NCI-H2029 (cell line): ENCODE data around the gene CCT5.

Source experiments
- DNase-seq: peaks from one replicate; lab custom pipeline; 2025; lab: John Stamatoyannopoulos, UW

CCT5 gene

DNA sequence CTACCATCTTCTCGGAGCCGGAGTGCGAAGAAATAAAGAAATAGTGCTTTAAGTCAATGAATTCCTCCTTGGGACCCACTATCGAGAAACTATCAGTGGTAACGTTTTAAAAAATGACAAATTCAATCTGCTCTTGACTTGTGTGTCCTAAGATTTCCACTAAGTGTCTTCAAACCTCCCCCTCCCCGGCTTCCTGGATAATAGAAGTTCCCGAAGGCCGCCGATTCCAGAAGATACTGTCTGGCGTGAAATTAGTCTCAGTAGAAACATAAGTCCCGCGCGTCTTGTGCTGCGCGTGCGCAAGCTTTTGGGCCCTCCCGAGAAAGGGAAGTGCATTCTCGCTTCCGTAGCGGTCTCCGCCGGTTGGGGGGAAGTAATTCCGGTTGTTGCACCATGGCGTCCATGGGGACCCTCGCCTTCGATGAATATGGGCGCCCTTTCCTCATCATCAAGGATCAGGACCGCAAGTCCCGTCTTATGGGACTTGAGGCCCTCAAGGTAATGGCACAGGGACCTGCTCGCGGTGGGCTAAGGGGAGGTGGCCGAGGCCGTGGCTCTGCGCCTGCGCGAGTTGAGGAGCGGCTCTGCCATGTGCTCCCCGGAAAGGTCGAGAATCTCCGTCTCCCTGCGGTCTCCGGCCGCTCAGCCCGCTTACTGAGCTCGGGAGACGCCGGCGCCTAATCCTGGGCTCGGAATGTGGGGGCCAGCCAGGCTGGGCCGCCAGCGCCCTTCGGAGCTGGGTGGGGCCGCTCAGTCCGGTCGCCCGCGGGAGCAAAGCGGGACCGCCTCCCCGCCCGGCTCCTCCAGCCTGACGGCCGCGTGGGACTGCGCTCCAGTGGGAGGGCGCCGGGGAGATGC, at the start of gene CCT5:
Gene CCT5 (plus strand): TSS at position 333 of the 858 bp plus-strand sequence. CDS start 61 bp downstream, at position 394.
- peak; percentile 96 for DNase-seq

GRCh38 chr5:10201223-10201868, 48.7 kb upstream of the CCT5 start:
- DNase-seq = no peak

DNA sequence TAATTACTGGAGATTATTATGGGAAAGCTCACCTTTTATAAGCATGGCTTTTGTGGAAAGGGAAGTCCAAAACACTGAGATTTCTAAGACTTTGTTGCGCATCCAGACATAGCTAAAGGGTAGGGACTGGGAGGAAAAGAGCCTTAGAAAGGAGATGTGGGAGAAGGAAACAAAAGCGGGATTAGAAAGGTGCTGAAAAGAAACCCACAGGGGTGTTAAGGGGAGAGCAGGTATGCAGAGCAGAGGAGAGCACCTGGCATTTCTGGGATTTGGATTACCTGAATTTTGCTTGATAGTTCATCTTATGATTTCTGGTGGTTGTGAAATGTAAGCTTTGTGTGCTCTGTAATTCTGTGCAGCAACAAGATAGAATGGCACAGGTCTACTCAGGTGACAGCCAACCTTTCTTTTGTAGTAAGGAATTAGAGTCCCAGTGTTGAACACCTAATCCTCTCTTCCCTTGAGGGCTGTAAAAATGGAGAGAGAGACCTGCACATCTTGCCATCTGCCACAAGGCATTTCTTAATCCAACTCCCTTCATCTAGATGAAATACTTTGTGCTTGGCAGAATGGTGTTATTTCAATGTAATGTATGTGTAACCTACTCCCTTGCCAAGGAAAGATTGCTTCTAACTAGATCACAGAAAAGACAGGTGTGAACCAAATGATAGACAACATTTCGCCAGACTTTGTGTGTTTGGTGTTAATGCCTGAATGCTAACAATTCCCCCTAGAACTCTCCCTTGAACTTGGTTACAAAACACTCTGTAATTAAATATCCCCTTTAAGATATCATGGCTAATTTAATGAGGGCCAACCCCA, 47.8 kb upstream of the CCT5 start:
- DNase-seq = no peak

DNA sequence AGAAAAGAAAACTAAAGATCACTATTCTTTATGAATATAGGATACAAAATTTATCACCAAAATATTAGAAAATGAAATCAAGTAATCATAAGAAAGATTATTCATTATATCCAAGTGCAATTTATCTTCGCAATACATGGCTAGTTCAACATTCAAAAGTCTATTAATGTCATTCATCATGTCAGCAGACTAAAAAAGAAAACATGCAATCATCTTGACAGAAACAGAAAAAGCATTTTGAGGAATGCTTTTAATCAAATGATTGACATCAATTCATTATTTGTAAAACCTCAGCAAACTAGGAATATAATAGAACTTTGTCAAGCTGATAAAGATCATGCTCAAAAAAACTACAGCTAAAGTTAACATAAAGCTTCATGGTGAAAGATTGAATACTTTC, 41.1 kb upstream of the CCT5 start:
- DNase-seq = no peak

- DNase-seq = no peak
Observed at GRCh38 chr5:10213316-10213715, 36.8 kb upstream of the CCT5 start.

GRCh38 chr5:10214041-10214440, 36.0 kb upstream of the CCT5 start:
- no peak for DNase-seq

- no peak for DNase-seq
Observed at GRCh38 chr5:10215366-10215765, 34.7 kb upstream of the CCT5 start.

DNA sequence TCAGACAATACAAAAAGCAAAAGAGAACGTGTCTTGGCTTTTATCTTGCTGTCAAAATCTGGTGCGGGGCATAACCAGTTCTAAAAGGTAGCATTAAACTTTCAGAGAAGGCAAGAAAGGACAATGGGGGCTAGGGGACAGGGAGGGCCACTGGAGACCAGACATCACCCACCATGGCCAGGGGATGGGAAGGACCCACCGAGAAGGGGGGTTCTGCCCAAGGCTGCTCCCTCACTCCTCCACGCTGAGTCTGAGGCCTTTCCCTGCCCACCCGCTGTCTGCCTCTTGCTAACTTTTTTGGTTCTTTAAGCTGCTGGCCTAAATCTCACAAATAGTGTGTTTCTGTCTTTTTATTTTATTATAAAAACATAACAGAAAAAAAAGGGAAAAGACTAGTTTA, 34.0 kb upstream of the CCT5 start:
- DNase-seq = no peak

DNA sequence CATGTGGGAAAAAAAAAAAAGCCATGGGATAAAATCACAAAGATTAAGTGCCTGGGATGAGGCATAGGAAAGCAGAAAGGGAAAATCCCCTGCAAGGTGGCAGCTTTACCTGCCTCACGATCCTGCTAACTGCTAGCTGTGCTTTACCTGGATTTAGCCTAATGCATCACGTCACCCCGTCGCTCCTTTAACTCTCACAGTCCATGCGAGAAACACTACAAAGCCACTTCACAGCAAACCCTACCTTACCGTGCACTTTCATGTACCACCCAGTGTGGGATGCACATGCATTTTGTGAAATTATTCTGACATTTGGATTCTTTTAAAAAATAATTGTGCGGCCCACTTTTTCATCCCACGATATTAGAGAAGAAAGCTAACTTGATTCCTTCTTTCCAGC, 31.4 kb upstream of the CCT5 start:
- DNase-seq = no peak

- DNase-seq = no peak
Observed at GRCh38 chr5:10219068-10219467, 31.0 kb upstream of the CCT5 start.

GRCh38 chr5:10220248-10220647, 29.8 kb upstream of the CCT5 start:
- DNase-seq = no peak

GRCh38 chr5:10222326-10222725, 27.8 kb upstream of the CCT5 start:
- DNase-seq = no peak

- DNase-seq = no peak
Observed at GRCh38 chr5:10227379-10227778, 22.7 kb upstream of the CCT5 start.

DNA sequence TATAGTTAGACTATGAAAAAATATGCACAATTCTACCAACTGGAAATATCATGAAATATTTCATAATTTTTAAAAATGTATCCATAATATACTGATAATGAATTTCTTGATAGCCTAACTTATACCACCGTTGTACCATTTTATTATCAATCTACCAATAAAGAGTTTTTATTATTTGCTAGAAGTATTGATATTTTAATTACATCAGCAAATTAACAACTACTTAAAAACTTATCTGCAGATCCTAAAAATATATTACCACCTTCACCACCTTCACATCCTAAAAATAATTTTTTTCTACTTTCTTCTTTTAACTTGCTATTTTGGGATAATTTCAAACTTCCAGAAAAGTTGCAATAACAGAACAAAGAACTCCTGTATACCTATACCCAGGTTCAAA, 21.8 kb upstream of the CCT5 start:
- no peak for DNase-seq

- DNase-seq = no peak
Observed at GRCh38 chr5:10229306-10230048, 20.6 kb upstream of the CCT5 start.

GRCh38 chr5:10232386-10232785, 17.7 kb upstream of the CCT5 start:
- DNase-seq = no peak

DNA sequence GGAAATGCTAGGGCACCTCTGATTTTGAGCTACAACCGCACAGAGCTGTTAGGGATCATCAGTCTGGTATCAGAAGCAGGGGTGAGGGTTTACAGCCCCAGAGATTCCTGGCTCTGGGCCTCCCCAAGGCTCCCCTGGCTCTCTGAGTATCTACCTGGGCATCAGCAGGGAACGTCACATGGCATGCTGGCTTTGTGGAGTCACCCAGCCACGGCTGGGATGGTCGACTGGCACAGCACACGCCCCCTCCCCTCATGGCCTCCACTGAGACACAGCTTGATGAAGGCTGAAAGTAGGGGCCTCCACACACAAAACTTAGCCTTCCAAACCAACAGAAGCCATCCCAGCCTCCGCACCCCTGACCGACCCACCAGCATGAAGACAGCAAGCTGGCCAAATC, 17.1 kb upstream of the CCT5 start:
- no peak for DNase-seq

- DNase-seq = no peak
Observed at GRCh38 chr5:10233505-10233904, 16.6 kb upstream of the CCT5 start.

GRCh38 chr5:10235350-10235749, 14.7 kb upstream of the CCT5 start:
- no peak for DNase-seq

DNA sequence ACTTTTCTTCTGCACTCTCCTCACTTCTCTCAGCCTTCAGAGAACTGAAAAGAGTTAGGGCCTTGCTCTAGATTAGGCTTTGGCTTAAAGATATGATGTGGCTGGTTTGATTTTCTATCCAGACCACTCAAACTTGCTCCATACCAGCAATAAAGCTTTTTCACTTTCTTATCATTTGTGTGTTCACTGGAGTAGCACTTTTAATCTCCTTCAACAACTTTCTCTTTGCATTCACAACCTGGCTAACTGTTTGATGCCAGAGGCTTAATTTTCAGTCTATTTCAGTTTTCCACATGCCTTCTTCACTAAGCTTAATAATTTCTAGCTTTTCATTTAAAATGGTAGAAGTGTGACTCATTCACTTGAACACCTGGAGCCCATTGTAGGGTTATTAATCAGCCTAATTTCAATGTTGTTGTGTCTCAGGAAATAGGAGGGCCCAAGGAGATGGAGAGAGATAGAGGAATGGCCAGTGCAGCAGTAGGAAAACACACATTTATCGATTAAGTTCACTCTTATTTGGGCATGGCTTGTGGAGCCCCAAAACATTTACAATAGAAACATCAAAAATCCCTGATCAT, 6.3 kb upstream of the CCT5 start:
- no peak for DNase-seq

DNA sequence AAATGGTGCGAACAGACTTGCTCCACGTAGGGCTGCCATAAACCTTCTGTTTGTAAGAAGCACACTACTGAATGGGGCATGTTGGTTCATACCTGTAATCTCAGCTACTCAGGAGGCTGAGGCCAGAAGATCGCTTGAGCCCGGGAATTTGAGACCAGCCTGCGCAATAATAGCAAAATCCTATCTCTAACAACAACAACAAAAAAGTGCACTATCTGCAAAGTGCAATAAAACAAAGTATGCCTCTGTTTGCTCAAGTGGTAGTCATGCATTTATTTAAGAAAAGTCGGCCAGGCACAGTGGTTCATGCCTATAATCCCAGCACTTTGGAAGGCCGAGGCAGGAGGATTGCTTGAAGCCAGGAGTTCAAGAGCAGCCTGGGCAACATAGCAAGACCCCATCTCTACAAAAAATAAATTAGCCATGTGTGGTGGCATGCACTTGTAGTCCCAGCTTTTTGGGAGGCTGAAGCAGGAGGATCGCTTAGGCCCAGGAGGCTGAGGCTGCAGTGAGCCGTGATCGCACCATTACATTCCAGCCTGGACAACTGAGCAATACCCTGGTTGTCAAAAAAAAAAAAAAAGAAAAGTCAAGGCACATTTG, 5.6 kb upstream of the CCT5 start:
- DNase-seq = no peak
